Measurements from ENCODE around the gene TP53I11.

Gene TP53I11

DNA sequence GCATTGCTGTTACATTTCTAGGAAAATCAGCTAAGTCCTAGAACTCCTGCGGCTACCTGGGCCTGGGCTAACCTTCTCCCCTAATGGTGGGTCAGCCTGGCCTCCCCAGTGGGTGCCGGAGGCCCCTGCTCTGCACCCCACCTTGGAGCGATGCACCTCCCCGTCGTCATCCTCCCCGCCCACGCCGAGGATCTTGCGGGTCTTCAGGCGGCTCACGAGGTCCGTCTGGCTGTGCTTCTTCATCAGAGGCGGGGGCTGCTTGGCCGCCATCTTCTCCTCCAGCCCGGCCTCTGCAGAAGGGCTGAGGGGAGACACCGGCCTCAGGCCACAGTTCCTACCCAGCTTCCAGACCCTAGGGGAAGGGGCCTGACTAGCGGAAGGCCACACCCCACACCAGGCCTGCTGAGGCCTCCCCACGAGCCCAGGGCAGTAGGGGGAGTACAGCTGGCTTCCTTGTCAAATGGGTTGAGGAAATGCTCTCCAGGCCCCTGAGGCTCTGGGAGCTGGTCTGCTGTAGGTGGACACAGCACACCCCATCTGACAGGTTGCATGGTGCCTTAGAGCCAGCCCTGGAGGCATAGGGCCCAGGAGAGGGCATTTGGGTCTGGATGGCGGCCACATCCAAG, 12.5 kb downstream of the TP53I11 start:
- DNase-seq: no peak

DNA sequence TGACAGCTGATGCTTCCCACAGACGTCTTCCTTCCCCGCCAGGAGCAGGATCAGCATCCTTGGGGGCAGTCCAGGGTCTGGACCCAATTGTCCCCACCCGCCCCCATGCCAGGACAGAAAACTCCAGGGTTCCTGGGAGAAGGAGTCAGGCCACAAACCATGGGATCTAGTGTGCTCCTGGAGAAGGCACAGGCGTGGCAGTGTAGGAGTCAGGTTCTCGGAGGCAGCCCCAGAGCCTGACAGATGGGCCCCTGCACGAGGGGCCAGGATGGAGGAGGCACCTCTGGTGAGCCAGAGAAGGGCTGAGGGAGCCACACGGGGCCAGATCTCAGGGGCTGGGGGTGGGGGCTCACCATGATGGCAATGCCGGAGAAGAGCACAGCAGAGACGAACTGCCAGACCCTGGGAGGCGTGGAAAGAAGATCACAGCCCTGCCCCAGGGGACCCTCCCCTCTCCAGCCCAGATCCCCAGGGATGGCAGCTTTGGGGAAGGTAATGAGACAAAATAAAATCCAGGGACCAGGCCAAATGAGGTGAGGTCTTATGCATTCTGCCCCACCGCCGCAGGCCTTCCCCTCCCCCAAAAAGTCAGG, 13.6 kb downstream of the TP53I11 start:
- DNase-seq: no peak

- peak; percentile 66 for DNase-seq
These were observed 14.2 kb downstream of the TP53I11 start for GRCh38 chr11:44936525-44936924.

DNA sequence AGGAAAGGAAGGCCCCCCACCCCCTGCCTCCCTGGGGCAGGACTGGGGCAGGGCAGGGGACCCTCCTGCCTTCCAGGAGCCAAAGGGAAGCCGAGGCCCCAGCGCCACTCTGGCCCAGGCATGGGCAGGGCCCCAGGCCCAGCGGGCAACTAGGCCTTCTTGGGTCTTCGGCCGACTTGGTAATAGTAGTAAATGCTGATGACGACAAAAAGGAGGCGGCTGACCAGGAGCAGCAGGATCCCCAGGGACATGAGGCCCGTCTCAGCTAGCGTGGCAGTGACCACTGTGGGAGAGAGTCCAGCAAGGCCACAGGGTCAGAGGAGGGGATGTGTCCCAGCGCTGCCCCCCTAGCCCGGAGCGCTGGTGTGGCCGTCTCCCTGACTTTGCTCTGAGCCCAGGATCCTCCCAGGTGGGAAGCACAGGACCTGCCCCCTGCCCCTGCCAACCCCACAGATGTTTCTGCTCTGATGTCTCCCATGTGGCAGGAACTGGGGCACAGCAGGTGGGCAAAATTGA, 15.9 kb downstream of the TP53I11 start:
- DNase-seq: no peak

GRCh38 chr11:44934110-44934509, 16.6 kb downstream of the TP53I11 start:
- DNase-seq: no peak

GRCh38 chr11:44931466-44931865, 19.2 kb downstream of the TP53I11 start:
- DNase-seq: no peak

GRCh38 chr11:44930588-44931302, 19.9 kb downstream of the TP53I11 start:
- DNase-seq: no peak

GRCh38 chr11:44928816-44929215, 21.9 kb downstream of the TP53I11 start:
- no peak for DNase-seq

GRCh38 chr11:44928144-44928543, 22.5 kb downstream of the TP53I11 start:
- no peak for DNase-seq

- DNase-seq: peak; percentile 65
These were observed 23.5 kb downstream of the TP53I11 start for GRCh38 chr11:44927174-44927661.

- DNase-seq: no peak
These were observed 24.6 kb downstream of the TP53I11 start for GRCh38 chr11:44926036-44926435.

- no peak for DNase-seq
These were observed 26.9 kb downstream of the TP53I11 start for GRCh38 chr11:44923806-44924205.

DNA sequence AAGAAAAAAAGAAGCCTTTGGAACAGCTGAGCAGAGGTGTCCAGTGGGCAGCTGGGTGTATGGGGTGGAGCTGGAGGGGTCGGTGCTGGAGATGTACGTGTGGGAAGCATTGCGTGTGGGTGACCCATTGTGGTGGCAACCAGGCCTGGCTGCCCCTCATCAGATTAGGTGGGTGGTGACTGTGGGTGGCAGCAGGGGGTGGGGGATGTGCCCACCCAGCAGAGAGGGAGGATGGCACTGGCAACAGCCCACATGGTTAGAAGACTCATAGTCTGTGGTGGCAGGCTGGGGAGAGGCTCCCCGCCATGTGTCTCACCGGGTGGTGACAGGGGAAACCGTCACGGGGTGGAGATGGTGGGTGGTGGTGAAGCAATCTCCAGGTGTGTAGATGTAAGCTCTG, 27.6 kb downstream of the TP53I11 start:
- DNase-seq: no peak

GRCh38 chr11:44920451-44920850, 30.2 kb downstream of the TP53I11 start:
- DNase-seq: no peak

- no peak for DNase-seq
These were observed 32.9 kb downstream of the TP53I11 start for GRCh38 chr11:44917741-44918140.

DNA sequence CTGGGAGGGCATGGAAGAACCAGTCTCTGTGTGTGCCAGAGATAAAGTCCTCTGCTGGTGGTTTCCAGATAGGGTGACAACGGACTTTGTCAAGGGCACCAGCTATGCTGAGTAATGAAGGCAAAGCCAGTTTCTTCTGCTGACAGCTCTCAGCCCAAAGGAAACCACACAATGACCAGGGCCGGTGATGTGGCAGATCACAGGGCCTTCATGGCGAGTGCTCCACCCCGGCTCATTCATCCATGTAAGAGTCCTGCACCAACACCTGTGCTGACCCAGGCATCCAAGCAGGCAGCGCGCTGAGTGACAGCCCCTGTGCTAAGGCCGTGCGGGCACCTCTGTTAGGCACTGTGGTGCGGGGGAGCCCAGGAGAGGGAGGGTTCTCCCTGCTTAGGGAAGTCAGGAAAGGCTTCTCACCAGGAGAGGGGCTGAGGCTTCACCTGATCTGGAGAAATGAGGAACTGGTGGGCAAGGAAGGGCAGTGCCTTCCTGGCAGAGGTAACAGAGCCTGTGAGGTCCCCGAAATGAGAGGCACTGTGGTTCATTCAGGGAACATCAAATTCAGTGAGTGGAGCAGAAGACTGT, 33.8 kb downstream of the TP53I11 start:
- no peak for DNase-seq

- DNase-seq: no peak
These were observed 34.4 kb downstream of the TP53I11 start for GRCh38 chr11:44916331-44916730.

DNA sequence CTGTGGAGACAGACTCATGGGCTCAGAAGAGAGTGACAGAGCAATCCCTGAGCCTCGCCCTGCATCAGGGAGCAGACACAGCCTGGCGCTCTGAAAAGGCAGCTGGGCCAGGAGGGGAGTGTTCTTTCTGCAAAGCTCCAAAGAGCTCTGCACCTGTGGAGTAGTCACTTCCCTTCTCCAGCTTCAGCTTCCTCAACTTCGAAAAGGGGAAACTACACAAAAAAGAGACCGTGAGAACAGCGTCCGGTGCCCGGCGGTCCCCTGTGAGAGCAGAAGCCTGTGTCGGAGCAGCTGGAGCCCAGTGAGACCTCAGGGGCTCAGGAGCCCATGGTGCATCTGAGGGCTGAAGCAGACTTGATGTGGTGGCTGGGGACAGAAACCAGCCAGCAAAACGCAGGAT, 35.1 kb downstream of the TP53I11 start:
- no peak for DNase-seq

DNA sequence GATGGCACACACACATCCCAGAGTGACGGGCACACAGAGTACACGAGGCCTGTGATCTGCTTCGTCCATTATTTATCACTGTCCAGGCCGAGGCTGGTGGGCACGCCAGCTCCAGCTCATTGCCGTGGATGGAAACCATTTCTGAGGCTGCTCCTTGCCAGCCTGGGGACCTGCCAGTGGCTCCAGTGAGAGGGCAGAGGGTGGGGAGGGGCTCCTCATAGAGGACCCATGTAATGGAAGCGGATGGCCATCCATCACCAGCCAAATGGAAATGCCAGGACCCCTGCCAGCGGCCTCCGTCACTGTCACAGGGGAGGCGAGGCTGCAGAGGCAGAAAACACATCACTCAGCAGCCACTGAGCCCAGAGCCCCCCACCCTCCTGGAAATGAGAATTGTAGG, 35.7 kb downstream of the TP53I11 start:
- no peak for DNase-seq

DNA sequence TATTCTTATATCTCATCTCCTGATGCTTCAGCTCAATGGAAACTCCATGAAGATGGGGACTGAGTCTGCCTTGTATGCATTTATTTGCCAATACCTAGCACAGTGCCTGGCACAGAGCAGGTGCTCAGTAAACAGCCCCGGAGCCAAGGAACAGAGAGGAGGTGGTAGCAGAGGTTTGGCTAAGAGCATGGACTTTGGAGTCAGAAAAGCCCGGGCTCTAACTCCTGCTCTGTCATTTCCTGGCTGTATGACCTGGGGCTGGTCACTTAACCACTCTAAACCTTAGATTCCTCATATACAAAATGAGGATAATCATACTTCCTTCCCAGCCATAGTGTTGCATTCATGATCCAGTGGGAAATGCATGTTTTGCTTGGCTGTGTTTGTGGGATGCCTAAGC, 36.6 kb downstream of the TP53I11 start:
- no peak for DNase-seq

DNA sequence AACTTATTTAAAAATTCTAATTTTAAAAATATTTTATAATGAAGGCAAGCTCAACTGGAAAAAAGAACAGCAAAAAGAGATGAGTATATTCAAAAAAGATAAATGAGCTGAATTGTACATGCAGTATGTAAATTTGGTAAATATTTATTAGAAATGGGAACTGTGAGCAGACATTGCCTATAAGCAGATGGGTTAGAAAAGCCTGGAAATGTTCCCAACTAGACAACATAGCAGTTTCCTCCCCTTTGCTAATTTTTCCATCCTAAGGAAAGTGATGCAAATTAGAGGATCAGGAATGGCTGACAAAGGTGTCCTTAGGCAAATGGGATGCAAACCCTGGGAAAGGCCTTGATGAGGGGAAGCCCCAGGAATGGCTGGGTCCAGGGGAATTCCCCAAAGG, 37.2 kb downstream of the TP53I11 start:
- DNase-seq: no peak

DNA sequence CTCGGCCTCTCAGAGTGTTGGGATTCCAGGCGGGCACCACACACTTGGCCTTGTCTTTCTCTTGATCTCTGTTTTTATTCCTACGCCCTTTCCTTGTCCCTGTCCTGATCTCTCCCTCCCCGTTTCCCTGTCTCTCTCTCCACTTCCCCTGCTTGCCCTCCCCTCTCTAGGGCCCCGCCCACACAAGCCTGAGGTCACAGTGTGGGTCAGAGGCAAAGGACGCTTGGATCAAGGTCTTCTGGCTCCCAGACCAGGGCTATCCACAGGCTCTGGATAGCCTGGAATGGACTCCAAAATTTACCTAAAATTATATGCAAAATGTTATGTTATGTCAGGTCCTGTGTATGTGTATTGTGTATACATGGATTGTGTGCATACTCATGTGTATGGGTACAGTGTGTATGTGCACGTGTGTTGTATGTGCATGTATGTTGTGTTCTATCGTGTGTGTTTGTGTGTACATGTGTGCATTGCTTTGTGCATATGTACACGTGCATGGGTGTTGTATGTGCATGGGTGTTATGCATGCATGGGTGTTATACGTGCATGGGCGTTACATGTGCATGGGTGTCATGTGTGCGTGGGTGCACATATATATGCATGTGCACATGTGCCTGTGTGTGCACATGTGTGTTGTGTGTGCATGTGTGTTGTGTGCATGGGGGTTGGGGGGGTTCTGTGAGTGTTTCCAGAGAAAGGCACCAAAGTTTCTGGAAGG, 38.3 kb downstream of the TP53I11 start:
- DNase-seq: no peak
